Stimulated activated CD4-positive, alpha-beta T cell treated with anti-CD3 and anti-CD28 coated beads, Interleukin-1b, Interleukin-23, amount 100 ng/mL, for 24 hours (primary cell): Measurements from ENCODE around the gene CCDC6.
"Not testable (repeated sequence)": the region's sequence is repeated elsewhere in the genome, so short reads cannot be mapped to it uniquely, and the experiment has no call there.

Experiments
- DNase-seq, 4 experiments: peaks; one replicate each; pipeline ENCODE4 v3.0.0-alpha.2; 2020; ENCODE audit warnings: low read depth in 4 of 4, low spot score in 1 of 4

The CCDC6 gene

DNA sequence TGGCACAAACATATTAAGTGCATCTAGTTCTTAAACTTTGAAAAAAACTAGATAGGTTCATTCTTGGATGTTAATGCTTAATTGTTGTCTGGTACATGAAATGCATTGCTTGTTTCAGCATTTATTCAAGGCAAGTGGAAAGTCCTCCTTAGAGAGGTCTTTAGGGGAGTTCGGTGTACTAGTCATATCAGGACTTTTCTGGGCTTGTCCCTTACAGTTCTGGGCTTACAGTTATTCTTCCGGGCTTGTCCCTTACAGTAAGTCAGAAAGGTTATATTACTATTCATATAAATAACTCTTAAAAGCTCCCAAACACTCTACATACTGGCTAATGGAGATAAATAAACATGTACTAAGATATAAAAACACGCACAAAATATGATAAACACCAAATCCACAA lies 91.5 kb downstream of the CCDC6 start:
- no peak for DNase-seq

DNA sequence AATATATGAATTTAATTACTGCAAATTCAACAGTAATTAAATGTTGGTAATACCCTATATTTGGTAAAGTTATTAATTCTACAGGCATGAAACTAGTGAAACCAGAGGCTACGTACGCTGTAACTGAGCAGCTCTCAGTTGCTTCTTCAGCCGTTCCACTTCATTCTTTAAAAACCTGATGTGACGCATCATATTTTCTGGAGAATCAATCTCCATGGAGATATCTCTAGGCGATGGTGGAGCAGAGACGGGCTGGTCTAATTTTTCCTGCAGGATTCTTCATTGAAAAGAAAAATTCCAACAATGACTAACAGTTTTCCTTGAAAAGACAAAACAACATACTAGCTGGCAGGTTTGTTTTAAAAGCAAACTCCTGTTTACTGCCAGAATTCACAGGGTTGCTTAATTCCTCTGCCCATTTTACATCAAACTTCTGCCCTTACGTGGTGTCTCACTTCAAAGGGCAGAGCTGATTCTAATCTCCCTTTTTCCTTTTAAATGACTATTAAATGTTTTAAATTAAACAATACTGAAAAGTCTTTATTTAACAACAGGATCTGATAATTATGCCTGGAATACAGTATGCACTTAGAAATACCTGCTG lies 93.7 kb downstream of the CCDC6 start:
- no peak for DNase-seq

- no peak for DNase-seq
Observed at GRCh38 chr10:59809644-59809974, 96.7 kb downstream of the CCDC6 start.

- peak; percentile 47 to 66 (median 50) for DNase-seq
Observed at GRCh38 chr10:59808896-59809643, 97.3 kb downstream of the CCDC6 start.

DNA sequence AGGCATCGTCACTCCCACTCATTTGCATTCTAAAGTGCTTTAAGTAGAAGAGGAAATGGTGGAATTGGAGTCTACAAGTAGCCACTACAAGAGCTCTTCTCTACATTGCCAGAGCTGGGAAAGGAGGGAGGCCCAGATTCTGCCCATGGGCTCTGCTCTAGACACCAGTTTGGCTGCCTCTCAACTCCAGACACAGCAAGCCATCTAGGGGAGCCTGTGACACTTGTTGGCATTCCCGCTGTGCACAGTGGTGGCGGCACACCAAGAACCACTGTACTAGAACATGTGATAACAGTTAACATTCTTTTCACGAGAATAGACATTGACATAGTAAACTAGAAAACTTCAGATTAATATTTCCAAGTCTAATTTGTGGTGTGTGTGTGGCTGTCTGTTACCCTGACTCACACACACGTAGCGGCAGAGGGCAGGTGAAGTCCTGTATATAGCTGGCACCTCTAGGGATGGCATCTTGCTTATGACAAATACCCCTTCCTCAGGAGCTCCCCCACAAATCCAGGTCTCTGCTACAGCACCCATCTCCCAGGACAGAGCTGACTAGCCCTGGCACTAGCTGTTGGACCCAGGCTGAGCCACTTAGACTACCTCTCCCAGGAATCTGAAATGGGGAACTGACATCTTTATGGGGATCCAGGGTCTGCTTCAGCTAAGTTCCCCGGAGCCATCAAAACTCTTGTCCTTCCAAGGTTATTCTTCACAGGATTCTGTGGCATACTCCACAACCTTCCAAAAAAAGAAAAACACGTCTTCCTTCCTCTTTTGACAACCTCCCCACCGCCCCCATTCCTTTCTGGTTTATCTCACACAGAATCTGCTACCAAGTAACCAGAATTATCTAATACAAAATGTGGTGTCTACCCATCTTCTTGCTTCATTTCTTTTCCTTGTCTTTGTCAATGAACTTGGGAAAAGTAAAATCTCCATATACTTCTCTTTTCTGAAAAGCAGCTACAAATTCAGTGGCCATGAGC lies 98.4 kb downstream of the CCDC6 start:
- no peak for DNase-seq

- DNase-seq, result peak in 1 of 4 experiments; percentile 13
Observed at GRCh38 chr10:59805014-59805413, 101.3 kb downstream of the CCDC6 start.

DNA sequence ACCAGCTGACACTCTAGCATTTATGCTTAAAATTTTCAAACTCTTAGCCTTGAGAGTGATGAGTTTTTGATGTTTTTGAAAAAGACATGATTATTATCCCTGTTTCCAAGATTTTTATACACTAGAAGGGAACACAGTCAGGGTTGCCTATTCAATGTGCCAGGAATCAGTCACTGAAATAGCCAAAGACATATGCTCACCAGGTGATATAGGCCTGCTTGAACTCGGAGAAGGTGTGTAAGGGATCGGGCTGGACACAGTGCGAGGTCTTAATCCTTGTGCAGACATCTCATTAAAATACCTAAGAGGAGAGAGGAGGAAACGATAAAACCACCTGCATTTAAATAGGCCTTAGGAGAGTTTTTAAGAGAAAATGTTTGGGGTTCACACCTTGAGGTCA lies 102.1 kb downstream of the CCDC6 start:
- no peak for DNase-seq

- no peak for DNase-seq
Observed at GRCh38 chr10:59803714-59804113, 102.6 kb downstream of the CCDC6 start.

GRCh38 chr10:59801171-59801570 lies 105.2 kb downstream of the CCDC6 start:
- DNase-seq, result no peak

DNA sequence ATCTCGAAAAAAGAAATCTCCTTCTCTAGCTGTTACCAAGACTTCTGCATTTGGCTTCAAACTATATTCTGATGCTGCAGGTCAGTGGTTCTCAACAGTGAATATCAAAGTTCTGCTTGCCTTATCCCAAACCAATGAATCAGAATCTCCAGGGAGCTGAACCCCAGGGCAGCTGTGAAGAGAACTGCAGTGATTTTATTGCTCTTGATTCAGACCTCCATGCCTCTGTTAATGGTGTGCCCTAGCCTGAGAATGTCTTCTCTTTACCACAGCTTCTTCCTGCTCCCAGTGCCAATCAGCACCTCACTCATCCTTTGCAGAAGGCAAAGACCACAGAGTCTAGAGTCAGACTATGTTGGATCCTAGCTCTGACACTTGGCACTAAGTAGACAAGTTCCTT lies 106.9 kb downstream of the CCDC6 start:
- no peak for DNase-seq

GRCh38 chr10:59793919-59794318 lies 112.4 kb downstream of the CCDC6 start:
- DNase-seq, result no peak

GRCh38 chr10:59792812-59793211 lies 113.5 kb downstream of the CCDC6 start:
- no peak for DNase-seq

DNA sequence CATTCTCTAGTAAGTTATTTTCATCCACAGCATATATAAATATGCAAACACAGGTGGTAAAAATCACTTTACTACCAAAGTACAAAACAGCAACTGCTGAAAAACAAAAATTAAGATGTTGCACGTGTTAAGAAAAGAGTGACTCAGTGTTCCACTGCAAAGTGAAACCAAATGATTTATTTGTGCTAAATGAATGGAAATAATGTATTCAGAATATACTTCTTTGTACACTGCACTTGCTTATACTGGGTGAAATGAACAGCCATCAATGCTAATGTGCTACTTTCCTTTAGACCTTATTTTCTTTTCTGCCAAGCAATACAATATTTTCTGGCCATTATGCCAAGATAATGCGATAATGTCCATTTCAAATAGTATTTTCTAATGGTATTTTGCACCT lies 114.8 kb downstream of the CCDC6 start:
- no peak for DNase-seq

DNA sequence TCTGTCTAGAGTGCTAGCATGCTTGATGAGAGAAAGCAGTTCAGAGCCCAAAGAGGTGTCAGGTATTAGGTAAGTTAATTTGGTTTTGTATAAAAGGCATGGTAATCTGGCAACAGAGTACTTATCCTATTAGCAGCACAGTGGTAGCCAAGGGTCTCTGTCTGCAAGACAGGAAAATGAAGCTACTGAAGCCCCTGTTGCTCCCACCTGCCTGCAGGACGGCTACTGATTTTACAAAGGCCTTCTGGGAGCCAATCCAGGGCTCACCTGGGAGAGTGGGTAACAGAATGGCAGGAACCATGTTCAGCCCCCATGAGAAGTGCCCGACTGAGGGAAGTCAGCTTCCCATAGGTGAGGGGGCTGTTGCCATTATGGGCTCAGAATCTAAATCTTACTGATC lies 116.3 kb downstream of the CCDC6 start:
- not testable (repeated sequence) for DNase-seq

DNA sequence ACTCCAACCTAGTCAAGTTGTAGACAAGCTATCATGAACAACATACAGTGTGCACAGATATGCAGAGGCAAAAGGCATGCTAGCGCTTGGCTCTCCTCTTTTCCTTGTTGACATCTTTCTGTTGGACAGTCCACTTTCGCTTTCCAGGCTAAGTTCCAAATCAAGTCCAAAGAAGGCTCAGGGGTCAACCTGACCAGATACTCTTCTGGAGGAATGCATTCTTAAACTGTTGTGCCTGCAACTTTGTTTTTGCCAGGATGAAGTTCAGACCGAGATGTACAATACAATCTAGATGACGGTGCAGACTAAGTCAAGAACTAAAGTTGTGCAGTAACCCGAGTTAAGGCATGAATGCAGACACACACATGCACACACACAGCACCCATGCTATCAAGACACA lies 117.4 kb downstream of the CCDC6 start:
- not testable (repeated sequence) for DNase-seq

DNA sequence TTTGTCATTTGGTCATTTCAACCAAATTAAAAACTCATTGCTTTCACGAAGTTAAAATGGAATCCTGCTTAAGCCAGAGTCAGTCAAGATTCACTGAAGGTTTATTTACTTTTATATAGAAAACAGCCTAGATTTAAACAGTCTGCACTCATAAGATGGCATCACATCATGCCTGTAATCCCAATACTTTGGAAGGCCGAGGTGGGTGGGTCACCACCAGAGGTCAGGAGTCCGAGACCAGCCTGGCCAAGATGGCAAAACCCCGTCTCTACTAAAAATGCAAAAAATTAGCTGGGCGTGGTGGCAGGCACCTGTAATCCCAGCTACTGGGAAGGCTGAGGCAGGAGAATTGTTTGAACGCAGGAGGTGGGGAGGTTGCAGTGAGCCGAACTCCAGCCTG lies 119.3 kb downstream of the CCDC6 start:
- not testable (repeated sequence) for DNase-seq

DNA sequence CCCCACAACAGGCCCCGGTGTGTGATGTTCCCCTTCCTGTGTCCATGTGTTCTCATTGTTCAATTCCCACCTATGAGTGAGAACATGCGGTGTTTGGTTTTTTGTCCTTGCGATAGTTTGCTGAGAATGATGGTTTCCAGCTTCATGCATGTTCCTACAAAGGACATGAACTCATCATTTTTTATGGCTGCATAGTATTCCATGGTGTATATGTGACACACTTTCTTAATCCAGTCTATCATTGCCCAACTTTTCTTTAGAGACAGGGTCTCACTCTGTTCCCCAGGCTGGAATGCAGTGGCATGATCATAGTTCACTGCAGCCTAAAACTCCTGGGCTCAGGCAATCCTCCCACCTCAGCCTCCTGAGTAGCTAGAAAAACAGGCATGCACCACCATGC lies 120.9 kb downstream of the CCDC6 start:
- not testable (repeated sequence) for DNase-seq

DNA sequence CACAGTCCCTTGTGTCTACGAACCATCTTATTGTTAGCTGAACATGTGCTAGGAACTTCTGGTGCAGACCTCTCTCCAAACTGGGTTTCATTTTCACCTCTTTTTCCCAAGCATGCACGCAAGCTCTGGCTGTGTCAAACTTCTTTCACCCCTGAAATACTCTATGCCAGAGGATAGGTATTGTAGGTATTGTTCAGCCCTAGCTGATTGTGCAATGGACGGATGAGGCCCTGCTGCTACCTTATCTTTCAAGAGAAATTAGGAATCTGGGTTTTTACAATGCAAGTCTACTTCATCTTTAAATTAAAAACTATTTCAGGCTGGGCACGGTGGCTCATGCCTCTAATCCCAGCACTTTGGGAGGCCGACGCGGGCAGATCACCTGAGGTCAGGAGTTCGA lies 124.8 kb downstream of the CCDC6 start:
- DNase-seq, result no peak

- no peak for DNase-seq
Observed at GRCh38 chr10:59779756-59780533, 126.4 kb downstream of the CCDC6 start.

DNA sequence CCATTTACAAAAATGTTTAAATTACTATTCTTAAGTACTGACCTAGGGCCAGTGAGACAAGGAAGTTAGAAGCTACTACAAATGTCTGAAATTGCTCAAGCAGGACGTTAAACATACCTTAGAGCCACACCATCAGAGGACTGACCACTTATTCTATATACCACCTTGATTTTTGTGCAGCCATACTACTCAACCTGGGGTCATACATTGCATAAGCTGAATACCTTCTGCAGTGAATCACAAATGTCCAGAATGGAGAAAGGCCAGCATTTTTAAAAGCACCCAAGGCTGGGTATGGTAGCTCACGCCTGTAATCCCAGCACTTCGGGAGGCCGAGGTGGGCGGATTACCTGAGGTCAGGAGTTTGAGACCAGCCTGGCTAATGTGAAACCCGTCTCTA lies 131.9 kb downstream of the CCDC6 start:
- no peak for DNase-seq

- no peak for DNase-seq
Observed at GRCh38 chr10:59773088-59773487, 133.3 kb downstream of the CCDC6 start.
